ENCODE results near the gene UGT1A4.
"Not testable (repeated sequence)": the region's sequence is repeated elsewhere in the genome, so short reads cannot be mapped to it uniquely, and the experiment has no call there.

UGT1A4 gene

DNA sequence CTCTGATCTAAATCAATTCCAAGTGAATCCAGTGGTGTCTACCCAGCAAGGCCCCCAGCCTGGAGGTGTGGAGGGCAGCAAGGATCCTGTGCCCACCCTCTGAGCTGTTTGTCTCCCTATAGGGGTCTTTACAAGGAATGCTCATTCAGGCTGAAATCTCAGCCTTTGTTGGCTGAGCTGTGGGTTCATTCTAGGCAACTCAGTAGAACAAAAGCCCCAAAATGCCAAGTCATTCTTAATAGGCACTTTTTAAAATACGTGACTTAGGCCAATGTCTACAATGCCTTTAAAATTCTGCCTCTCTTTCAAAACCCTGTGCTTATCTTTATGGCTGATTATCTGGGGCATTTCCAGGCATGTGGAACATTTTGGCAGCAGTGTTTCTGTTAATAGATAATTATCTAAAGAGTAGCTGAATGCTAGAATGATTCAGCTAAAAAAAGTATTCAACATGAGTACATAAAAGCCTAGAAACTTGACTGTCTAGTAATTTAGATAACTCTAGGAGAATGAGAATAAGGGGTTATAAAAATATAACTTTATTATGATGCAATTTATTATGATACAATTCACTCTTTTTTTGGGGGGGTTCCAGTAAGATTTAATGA lies 18.4 kb upstream of the UGT1A4 start:
- DNase-seq: no peak

DNA sequence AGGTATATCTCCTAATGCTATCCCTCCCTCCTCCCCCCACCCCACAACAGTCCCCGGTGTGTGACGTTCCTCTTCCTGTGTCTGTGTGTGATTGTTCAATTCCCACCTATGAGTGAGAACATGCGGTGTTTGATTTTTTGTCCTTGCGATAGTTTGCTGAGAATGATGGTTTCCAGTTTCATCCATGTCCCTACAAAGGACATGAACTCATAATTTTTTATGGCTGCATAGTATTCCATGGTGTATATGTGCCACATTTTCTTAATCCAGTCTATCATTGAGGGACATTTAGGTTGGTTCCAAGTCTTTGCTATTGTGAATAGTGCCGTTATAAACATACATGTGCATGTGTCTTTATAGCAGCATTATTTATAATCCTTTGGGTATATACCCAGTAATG lies 17.7 kb upstream of the UGT1A4 start:
- not testable (repeated sequence) for DNase-seq

DNA sequence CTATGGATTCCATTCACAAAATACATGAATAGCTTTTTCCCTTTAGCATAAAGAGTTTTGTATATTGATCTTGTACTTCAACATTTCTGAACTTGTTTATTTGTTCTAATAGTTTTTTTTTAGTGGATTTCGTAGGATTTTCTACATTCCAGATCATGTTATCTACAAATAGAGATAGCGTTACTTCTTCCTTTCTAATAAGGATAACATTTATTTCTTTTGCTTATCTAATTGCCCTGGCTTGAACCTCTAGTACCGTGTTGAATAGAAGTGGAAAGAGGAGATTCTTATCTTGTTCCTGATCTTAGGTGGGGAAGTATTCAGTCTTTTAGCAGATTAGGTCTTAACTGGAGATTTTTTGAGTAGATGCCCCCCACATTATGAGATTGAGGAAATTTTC lies 16.3 kb upstream of the UGT1A4 start:
- no peak for DNase-seq

DNA sequence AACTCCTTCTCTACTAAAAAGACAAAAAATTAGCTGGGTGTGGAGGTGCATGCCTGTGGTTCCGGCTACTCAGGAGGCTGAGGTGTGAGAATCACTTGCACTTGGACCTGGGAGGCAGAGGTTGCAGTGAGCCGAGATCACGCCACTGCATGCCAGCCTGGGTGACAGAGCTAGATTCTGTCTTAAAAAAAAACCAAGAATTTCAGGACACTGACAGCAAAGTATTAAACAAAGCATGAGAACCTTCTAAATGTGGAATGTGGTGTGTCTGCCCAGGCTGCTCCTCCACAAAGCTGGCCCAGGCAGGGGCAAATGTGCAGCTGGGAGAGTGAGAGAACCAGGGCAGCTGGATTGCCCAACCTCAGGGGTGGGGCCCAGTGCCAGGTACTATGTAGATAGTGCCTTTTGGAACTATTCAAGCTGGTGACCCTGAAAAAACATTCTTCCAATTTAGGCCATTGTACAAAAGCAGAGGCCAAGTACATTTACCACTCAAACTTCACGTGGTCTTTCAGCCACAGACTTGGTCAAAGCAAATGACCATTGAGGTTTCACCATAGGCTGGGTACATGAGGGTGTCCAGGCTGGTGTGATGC lies 12.5 kb upstream of the UGT1A4 start:
- no peak for DNase-seq

DNA sequence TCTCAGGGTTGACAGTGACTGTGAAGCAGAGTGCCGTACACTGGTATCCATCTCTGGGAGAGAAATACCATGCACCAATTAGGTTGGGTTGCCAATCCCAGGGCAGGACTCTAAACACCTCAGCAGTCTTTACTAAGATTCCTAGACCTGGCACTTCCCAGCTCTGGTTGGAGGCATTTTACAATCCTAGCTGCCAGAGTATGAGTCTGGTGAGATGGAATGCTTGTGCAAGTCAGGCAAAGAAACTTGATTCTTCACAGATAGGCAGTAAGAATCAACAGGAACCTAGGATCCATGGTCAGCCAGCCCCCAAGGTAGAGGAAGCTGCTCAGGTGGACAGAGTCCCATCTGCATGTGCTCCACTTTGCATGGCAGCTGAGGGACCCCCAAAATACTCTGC lies 11.8 kb upstream of the UGT1A4 start:
- DNase-seq: no peak

DNA sequence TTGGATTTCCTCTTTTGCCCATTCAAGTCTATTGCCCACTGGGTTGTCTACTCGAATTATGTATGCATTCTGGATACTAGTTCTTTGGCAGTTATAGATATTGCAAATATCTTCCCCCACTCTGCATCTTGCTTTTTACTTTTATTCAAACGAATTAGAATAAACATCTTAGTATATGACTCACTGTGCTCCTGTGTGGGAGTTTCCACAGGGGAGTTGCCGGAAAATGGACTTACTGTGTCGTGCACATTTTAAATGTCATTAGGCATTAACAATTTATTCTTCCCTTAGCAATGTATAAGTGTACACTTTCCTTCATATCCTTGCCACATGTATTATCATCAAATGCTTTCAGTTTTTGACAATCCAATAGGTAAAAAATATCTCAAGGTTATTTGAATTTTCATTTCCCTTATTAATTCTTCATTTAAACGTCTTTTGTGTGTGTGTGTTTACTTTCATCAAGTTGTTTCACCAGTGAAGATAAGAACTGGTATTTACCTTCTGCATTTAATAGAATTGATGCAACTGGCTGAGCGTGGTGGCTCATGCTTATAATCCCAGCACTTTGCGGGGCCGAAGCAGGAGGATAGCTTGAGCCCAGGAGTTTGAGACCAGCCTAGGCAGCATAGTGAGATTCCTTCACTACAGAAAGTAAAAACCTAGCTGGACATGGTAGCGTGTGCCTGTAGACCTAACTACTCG lies 10.4 kb upstream of the UGT1A4 start:
- no peak for DNase-seq

DNA sequence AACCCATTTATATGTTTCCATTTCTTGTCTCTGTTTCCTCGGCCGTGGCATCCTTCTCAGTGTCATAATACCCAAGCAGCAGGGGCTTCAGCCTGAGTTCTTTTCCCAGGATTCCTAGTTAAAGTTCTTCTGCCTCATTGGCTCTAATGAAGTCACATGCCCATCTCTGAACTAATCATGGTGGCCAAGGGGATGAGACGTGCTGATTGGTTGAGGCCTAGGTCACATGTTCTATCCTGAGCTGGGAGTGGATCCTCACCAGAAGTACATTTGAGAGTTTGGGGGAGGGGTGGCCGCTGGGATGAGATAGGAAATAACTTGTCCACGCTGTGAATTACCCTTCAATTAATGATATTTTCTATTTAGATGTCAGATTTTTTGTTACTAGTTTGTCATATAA lies 9.6 kb upstream of the UGT1A4 start:
- no peak for DNase-seq

DNA sequence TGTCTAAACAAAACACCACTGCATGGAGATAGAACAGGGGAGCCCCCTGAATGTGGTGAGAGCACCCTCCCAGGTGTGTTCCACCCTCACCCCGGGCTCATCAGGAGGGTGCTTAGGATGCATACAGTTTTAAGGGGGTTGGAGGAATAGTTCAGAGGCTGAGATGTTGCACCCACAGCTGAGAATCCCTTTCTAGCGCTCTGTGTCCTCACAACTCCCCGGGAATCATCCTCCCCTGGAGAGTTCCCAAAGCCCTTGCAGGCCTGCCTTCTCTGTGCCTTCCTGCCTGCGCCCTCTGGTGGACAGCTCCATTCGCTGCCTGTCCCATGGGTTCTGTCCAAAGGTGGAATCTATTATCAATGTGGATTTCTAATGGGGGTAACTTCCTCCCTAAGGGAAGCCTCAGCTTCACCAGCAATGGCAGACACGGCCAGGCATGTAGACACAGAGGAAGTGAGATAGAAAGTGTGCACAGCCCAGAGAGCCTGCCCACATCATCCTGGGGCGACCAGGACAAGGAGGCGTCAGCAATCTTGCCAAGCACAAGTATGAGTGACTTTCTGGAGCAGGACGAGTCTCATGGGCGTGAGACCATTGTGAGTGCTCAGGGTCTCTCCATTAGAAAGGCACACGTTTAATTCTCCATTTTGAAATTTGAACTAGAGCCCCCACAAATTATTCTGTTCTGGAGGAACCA lies 7.1 kb upstream of the UGT1A4 start:
- peak; percentile 31 for DNase-seq

DNA sequence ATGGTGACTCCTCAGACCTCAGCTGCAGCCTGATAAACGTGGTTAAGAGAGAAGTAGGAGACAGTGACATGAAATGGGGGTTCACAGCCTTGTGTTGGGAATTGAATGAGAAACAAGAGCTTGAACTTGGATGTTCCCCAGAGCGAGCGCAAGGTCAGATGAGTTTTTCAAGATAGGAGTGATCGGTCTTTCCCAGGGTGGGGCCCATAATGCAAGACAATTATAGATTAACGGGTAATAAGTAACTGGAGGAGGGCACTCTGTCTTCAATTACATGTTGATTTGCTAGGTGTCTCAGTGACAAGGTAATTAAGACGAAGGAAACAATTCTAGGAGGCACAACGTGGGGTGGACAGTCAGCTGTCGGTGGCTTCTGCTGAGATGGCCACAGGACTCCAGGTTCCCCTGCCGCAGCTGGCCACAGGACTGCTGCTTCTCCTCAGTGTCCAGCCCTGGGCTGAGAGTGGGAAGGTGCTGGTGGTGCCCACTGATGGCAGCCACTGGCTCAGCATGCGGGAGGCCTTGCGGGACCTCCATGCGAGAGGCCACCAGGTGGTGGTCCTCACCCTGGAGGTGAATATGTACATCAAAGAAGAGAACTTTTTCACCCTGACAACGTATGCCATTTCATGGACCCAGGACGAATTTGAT lies 5.8 kb upstream of the UGT1A4 start, which contains the start of gene UGT1A5:
Gene UGT1A5 (plus strand): TSS at position 297 of the 651 bp plus-strand sequence. CDS start 85 bp downstream, at position 382.
- DNase-seq: no peak

DNA sequence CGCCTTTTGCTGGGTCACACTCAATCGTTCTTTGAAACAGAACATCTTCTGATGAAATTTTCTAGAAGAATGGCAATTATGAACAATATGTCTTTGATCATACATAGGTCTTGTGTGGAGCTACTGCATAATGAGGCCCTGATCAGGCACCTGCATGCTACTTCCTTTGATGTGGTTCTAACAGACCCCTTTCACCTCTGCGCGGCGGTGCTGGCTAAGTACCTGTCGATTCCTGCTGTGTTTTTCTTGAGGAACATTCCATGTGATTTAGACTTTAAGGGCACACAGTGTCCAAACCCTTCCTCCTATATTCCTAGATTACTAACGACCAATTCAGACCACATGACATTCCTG lies 5.3 kb upstream of the UGT1A4 start:
- DNase-seq: no peak

DNA sequence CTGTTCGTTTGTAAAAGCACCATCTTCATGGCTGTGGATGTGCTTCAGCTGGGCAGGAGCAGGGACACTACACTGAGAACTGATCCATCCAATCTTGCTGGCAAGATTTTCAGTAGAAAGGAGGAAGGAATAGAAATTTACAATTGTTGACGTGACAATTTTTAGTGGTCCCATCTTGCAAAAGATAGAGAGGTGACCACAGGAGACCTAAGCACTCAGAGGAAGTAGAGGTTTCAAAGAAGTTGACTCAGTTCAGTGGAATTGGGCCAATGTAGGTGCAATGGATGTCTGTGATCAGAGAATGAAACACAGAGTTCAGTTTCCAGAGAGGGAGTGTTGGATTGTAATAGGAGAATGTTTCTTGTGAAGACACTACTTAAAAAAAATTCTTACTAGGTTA lies 4.4 kb upstream of the UGT1A4 start:
- no peak for DNase-seq

DNA sequence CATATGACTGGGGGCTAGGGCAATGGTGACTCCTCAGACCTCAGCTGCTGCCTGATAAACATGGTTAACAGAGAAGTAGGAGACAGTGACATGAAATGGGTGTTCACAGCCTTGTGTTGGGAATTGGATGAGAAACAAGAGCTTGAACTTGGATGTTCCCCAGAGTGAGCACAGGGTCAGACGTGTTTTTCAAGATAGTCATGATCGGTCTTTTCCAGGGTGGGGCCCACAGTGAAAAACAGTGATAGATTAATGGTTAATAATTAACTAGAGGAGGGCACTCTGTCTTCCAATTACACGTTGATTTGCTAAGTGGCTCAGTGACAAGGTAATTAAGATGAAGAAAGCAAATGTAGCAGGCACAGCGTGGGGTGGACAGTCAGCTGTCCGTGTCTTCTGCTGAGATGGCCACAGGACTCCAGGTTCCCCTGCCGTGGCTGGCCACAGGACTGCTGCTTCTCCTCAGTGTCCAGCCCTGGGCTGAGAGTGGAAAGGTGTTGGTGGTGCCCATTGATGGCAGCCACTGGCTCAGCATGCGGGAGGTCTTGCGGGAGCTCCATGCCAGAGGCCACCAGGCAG lies 10.3 kb downstream of the UGT1A4 start, which contains the start of gene UGT1A3:
Gene UGT1A3 (plus strand): TSS at position 320 of the 579 bp plus-strand sequence. CDS start 85 bp downstream, at position 405.
- no peak for DNase-seq

DNA sequence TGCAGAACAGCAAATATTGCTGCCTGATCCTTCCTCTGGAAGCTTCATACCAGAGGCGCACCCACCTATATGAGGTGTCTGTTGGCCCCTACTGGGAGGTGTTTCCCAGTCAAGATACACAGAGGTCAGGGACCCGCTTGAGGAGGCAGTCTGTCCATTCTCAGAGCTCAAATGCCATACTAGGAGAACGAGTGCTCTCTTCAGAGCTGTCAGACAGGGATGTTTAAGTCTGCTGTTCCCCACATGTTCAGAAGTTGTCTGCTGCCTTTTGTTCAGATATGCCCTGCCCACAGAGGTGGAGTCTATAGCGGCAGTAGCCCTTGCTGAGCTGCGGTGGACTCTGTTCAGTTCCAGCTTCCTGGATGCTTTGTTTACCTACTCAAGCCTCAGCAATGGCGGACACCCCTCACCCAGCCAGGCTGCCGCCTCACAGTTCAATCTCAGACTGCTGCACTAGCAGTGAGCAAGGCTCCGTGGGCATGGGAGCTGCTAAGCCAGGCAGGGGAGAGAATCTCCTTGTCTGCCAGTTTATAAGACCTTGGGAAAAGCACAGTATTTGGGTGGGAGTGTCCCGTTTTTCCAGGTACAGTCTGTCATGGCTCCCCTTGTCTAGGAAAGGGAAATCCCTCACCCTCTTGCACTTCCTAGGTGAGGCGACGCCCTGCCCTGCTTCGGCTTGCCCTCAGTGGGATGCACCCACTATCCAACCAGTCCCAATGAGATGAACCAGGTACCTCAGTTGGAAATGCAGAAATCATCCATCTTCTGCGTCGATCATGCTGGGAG lies 18.5 kb downstream of the UGT1A4 start:
- not testable (repeated sequence) for DNase-seq

DNA sequence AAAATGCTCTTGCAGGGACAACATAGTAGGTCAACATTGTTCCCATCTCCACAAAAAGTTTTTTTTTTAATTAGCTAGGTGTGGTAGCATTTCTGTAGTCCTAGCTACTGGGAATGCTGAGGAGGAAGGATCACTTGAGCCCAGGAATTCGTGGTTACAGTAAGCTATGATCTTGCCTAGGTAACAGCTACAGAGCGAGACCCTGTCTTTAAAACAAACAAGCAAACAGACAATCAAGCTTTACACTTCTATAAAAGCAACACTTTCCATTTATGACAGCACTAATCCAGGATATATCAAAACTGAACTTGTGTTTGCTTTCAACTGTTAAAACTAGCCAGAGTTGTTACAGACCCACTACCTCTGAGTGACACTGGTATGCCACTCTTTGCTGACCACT lies 22.3 kb downstream of the UGT1A4 start:
- no peak for DNase-seq

DNA sequence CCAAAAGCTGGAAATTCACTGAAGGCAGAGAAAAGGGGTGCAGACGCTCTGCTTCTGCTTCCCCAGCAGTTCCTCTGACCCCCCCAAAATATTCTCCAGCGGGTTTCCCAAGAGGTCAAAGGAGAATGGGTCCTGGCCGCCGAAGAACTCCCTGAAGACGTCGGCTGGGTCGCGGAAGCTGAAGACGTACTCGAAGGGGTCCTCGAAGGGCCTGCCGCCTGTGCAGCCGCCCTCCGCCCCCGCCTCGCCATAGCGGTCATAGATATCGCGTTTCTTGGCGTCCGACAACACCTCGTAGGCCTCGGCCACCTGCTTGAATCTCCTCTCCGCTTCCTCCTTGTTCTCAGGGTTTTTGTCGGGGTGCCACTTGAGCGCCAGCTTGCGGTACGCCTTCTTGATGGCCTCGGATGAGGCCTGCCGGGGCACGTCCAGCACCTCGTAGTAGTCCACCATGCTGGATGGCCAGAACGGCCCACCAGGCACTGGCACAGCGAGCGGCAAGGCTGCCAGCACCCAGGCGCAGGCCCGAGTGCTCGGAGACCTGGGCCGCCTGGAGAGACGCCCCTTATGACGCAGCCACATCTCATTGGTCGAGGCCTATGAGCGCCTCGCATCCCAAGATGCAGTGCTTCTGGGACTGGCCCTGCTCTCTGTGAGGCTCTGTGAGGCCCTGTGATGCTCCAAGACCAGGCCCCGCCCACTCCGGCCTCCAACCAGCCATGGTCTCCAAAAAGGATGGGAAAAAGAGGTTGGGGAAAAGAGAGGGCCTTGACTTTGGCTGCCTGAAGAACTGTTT lies 25.1 kb downstream of the UGT1A4 start:
- no peak for DNase-seq

DNA sequence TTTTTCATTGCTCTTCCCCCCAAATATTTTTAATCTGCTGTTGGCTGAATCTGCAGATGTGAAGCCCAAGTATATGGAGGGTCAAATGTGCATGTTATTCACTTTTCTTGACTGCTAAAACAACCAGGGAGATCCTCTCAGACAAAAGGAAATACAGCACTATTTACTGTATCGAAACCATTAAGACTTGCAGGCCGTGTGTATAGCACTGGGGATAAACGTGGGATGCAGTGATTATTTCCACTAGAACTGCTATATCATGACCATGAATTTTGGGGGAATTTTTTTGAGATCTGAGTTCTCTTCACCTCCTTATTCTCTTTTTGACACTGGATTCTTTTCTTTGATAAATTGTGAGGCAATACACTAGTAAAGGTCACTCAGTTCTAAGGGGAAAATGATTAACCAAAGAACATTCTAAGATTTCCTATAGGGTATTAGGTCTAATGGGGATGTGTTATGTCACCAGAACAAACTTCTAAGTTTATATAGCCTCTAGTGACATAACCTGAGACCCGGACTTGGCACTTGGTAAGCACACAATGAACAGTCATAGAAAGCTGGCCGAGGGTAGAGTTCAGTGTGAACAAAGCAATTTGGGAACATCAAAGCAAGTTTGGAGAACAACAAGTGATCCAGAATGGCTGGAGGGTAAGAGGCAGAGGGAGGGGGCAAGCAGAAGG lies 26.7 kb downstream of the UGT1A4 start:
- DNase-seq: no peak

DNA sequence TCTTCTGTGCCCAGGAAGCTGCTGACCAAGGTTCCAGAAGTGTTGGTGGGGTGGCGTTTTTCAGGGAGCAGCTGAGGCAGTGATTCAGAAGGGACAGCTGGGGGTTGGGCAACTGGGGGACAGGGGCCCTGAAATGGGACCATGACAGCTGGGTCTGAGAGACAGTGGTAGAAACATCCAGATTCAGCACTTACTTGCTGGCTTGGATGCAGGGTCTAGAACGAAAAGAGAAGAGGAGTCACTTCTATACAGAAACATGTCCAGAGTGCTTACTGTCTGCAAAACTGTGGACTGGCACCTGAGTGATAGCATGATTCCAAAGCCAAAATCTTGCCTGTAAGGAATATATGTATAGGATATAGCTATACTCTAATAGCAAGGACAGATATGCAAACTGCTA lies 27.3 kb downstream of the UGT1A4 start:
- not testable (repeated sequence) for DNase-seq

DNA sequence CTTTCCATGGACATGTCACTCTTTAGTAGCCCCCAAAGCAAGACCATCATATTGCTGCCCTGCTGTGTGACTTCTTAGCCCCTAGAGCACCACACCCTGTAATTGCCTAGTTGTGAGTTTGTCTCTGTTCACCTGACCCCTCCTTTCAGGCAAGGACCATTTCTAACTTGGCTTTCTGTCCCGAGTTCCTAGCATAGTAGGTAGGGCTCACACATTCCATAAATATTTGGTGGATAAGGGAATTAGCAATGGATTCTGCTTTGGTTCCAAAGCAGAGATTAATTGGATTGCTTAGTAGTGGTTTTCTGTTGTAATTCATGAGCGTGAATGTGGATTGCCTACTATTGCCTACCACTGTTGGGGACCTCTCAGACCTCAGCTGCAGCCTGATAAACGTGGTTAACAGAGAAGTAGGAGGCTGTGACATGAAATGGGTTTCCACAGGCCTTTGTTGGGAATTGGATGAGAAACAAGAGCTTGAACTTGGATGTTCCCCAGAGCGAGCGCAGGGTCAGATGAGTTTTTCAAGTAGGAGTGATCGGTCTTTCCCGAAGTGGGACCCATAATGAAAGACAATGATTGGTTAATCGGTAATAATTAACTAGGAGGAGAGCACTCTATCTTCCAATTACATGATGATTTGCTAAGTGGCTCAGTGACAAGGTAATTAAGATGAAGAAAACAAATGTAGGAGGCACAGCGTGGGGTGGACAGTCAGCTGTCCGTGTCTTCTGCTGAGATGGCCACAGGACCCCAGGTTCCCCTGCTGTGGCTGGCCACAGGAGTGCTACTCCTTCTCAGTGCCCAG lies 28.1 kb downstream of the UGT1A4 start:
- no peak for DNase-seq

DNA sequence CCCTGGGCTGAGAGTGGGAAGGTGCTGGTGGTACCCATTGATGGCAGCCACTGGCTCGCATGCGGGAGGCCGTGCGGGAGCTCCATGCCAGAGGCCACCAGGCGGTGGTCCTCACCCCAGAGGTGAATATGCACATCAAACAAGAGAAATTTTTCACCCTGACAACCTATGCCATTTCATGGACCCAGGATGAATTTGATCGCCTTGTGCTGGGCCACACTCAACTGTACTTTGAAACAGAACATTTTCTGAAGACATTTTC lies 28.7 kb downstream of the UGT1A4 start:
- no peak for DNase-seq

DNA sequence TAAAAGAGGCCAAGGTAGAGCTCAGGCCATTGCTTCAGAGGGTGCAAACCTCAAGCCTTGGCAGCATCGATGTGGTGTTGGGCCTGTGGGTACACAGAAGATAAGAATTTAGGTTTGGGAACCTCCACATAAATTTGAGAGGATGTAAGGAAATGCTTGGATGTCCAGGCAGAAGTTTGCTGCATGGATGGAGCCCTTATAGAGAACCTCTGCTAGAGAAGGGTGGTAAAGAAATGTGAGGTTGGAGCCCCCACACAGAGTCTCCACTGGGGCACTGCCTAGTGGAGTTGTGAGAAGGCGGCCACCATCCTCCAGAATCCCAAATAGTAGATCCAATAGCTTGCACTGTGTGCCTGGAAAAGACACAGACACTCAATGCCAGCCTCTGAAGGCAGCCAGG lies 32.2 kb downstream of the UGT1A4 start:
- DNase-seq: not testable (repeated sequence)

Measured in NCI-H146 (cell line).